ENCODE measurements around the gene DUSP15. TPM values are rescaled to one million over a fixed set of nuclear protein-coding genes. Genes with fewer than 3 reads are reported as not detected.

DUSP15 gene
- total RNA-seq, 1 experiment from 2014 or later: not detected

GRCh38 chr20:31856516-31856915 lies 13.8 kb downstream of the DUSP15 start:
- ATAC-seq: no peak
- POLR2A ChIA-PET (ENCODE audit: unreplicated experiment): no interaction called here
- BruUV-seq (replicated peaks): no TSS peak

GRCh38 chr20:31853481-31853880 lies 16.8 kb downstream of the DUSP15 start:
- ChIA-PET POLR2A (ENCODE audit: unreplicated experiment) (no interaction called here), CTCF (interaction anchor here (0.5 to 2.3 kb wide), 10 partner anchors 12 to 386 kb away, joined by 3 to 23 read pairs (median 5); partner anchors contain the start of gene PDRG1)
- TF ChIP-seq, protein P1, sequence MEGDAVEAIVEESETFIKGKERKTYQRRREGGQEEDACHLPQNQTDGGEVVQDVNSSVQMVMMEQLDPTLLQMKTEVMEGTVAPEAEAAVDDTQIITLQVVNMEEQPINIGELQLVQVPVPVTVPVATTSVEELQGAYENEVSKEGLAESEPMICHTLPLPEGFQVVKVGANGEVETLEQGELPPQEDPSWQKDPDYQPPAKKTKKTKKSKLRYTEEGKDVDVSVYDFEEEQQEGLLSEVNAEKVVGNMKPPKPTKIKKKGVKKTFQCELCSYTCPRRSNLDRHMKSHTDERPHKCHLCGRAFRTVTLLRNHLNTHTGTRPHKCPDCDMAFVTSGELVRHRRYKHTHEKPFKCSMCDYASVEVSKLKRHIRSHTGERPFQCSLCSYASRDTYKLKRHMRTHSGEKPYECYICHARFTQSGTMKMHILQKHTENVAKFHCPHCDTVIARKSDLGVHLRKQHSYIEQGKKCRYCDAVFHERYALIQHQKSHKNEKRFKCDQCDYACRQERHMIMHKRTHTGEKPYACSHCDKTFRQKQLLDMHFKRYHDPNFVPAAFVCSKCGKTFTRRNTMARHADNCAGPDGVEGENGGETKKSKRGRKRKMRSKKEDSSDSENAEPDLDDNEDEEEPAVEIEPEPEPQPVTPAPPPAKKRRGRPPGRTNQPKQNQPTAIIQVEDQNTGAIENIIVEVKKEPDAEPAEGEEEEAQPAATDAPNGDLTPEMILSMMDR (conservative IDR thresholded peaks at IDR 0.05; ENCODE audit: low read depth, low read length): no peak
- no peak for TF ChIP-seq EZH2 (IDR thresholded peaks at IDR 0.05; ENCODE audit: low read length, unreplicated experiment)
- TF ChIP-seq EZH2phosphoT487 (IDR thresholded peaks at IDR 0.05; ENCODE audit: borderline replicate concordance, low read length): no peak
- no peak for ATAC-seq
- intact Hi-C loops (cut with micrococcal nuclease): loop anchor here (2.0 kb wide), 1 partner anchor 239 kb away; no protein-coding TSS in a partner anchor
- Histone ChIP-seq H3F3A (ENCODE audit: low read length, unreplicated experiment) (no peaks in the 10 kb centered on the region), H3K4me1 (ENCODE audit: insufficient read depth, low read length) (0 out of 2 replicates have a peak, but pooled peaks cover 3% of the 10 kb centered on the region), H3K9me2 (replicated peaks; ENCODE audit: low read length) (no peaks in the 10 kb centered on the region), H2AFZ (ENCODE audit: low read length) (no peak overlapping the region), H4K20me1 (ENCODE audit: low read length) (no peaks in the 10 kb centered on the region), H3K4me3 (ENCODE audit: low read length) (no peak overlapping the region), H3K79me2 (ENCODE audit: low read length) (no peaks in the 10 kb centered on the region), H3K27ac (ENCODE audit: low read length) (no peak overlapping the region), H3K9ac (ENCODE audit: low read length) (no peak overlapping the region), H3K4me2 (ENCODE audit: low read length) (no peak overlapping the region), H3K27me3 (ENCODE audit: low read length) (peaks cover 32% of the 10 kb centered on the region), H3K9me3 (ENCODE audit: low read length) (no peaks in the 10 kb centered on the region), H3K36me3 (ENCODE audit: low read depth, low read length) (no peaks in the 10 kb centered on the region)
- BruUV-seq (replicated peaks): no TSS peak
- no peak for DNase-seq

More at GRCh38 chr20:31856516-31856915, 13.8 kb downstream of the DUSP15 start:
- H3K9me3 ChIP-seq (ENCODE audit: low read length): no peaks in the 10 kb centered on the region
- no peaks in the 10 kb centered on the region for H3K9me2 ChIP-seq (replicated peaks; ENCODE audit: low read length)
- no peak overlapping the region for H3K4me3 ChIP-seq (ENCODE audit: low read length)
- H3K4me2 ChIP-seq (ENCODE audit: low read length): no peak overlapping the region
- TF ChIP-seq EZH2 (IDR thresholded peaks at IDR 0.05; ENCODE audit: low read length, unreplicated experiment) (no peak), EZH2phosphoT487 (IDR thresholded peaks at IDR 0.05; ENCODE audit: borderline replicate concordance, low read length) (no peak)
- TF ChIP-seq, protein P1 (conservative IDR thresholded peaks at IDR 0.05; ENCODE audit: low read depth, low read length): no peak
- H3K4me1 ChIP-seq (ENCODE audit: insufficient read depth, low read length): peaks cover 7% of the 10 kb centered on the region
- CTCF ChIA-PET: no interaction called here
- H3K79me2 ChIP-seq (ENCODE audit: low read length): no peaks in the 10 kb centered on the region
- H2AFZ ChIP-seq (ENCODE audit: low read length): no peak overlapping the region
- H3K27ac ChIP-seq (ENCODE audit: low read length): no peak overlapping the region
- intact Hi-C loops (cut with micrococcal nuclease): no loop called here
- H3F3A ChIP-seq (ENCODE audit: low read length, unreplicated experiment): no peaks in the 10 kb centered on the region
- peaks cover 32% of the 10 kb centered on the region for H3K27me3 ChIP-seq (ENCODE audit: low read length)
- no peaks in the 10 kb centered on the region for H4K20me1 ChIP-seq (ENCODE audit: low read length)
- DNase-seq: no peak
- no peaks in the 10 kb centered on the region for H3K36me3 ChIP-seq (ENCODE audit: low read depth, low read length)
- H3K9ac ChIP-seq (ENCODE audit: low read length): no peak overlapping the region

DNA sequence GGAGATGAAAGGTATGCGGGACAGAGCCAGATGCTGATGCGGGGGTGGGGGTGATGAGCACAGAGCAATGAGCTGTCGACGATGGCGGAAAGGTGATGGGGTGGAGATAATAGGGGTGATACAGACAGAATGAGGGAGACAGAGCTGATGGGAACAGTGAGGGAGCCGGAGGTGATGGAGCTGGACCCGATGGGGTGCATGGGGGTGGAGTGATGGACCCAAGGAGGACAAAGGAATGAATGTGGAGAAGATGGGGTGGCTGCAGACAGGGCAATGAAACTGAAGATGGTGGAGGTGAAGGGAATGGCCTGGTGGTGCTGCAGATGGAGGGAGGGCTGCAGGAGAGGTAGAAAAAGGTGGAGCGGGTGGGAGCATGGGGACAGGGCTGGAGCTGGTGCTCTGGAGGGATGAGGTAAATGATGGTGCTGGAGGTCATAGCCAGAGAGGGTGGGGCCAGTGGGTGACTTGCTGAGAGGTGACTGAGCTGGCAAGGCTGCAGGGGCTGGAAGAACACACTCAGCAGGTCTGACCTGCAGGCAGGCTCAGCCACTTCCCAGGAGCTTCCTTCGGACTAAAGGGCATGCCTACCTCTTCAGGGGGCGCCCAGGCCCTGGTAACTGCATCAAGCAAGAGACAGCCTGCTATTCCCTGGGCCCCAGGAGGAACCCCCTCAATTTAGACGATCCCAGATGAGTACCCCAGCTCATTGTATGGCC lies 18.9 kb downstream of the DUSP15 start:
- Histone ChIP-seq H3K4me3 (ENCODE audit: low read length) (no peak overlapping the region), H3K9ac (ENCODE audit: low read length) (no peak overlapping the region), H3K36me3 (ENCODE audit: low read depth, low read length) (no peaks in the 10 kb centered on the region), H4K20me1 (ENCODE audit: low read length) (no peaks in the 10 kb centered on the region), H3K4me1 (ENCODE audit: insufficient read depth, low read length) (0 out of 2 replicates have a peak, but pooled peaks cover 3% of the 10 kb centered on the region), H2AFZ (ENCODE audit: low read length) (no peak overlapping the region), H3K27me3 (ENCODE audit: low read length) (peaks cover 28% of the 10 kb centered on the region), H3K4me2 (ENCODE audit: low read length) (no peak overlapping the region), H3K9me3 (ENCODE audit: low read length) (no peaks in the 10 kb centered on the region), H3K9me2 (replicated peaks; ENCODE audit: low read length) (no peaks in the 10 kb centered on the region), H3F3A (ENCODE audit: low read length, unreplicated experiment) (no peaks in the 10 kb centered on the region), H3K27ac (ENCODE audit: low read length) (no peak overlapping the region), H3K79me2 (ENCODE audit: low read length) (no peaks in the 10 kb centered on the region)
- no TSS peak for BruUV-seq (replicated peaks)
- intact Hi-C loops (cut with micrococcal nuclease): no loop called here
- ChIA-PET POLR2A (ENCODE audit: unreplicated experiment) (no interaction called here), CTCF (interaction anchor here (0.6 to 2.3 kb wide), 5 partner anchors 28 to 205 kb away, joined by 3 to 23 read pairs (median 4); partner anchors contain the start of gene PDRG1)
- peak; percentile 19; the same call in 1 of the 2 replicates for ATAC-seq
- DNase-seq: peak; percentile 51
- TF ChIP-seq, protein P1 (conservative IDR thresholded peaks at IDR 0.05; ENCODE audit: low read depth, low read length): no peak
- TF ChIP-seq EZH2phosphoT487 (IDR thresholded peaks at IDR 0.05; ENCODE audit: borderline replicate concordance, low read length) (no peak), EZH2 (IDR thresholded peaks at IDR 0.05; ENCODE audit: low read length, unreplicated experiment) (no peak)
